GM21825 (cell line): Measurements from ENCODE around the gene SVIP.
A peak's percentile ranks its signal among the peaks of the same experiment; 100 is the strongest.

Experiments used
- ATAC-seq: cut with Tn5 transposase; IDR thresholded peaks from one replicate; pipeline ENCODE4 v1.9.1; 2021; ENCODE audit warnings: mild to moderate bottlenecking, moderate library complexity; ENCODE audit not compliant: unreplicated experiment

SVIP gene

GRCh38 chr11:22829231-22830081, at the start of gene SVIP:
SVIP (minus strand) TSS chr11:22829801; CDS start chr11:22829748, 53 bp downstream.
- ATAC-seq = peak; percentile 96

- ATAC-seq = no peak
Observed at GRCh38 chr11:22878604-22879003, 49.0 kb upstream of the SVIP start.

- ATAC-seq = no peak
Observed at GRCh38 chr11:22878039-22878438, 48.4 kb upstream of the SVIP start.

- peak; percentile 97 for ATAC-seq
Observed at GRCh38 chr11:22875869-22876473, 46.4 kb upstream of the SVIP start.

DNA sequence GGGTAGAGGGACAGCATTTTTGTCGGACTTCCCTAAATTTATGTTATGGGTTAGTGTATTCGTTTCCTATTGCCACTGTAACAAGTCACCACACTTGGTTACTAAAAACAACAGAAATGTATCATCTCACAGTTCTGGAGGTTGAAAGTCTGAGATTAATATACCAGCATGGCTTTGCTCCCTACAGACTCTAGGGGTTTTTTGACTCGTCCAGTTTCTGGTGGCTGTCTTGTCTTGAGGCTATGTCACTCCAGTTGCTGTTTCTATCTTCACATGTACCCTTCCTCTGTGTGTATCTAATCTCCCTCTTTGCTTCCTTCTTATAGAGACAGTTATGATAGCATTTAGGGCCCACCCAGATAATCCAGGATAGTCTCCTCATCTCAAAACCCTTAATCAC, 39.7 kb upstream of the SVIP start:
- no peak for ATAC-seq

- ATAC-seq = no peak
Observed at GRCh38 chr11:22860241-22860640, 30.6 kb upstream of the SVIP start, which contains the start of gene CCDC179. CCDC179 (minus strand) TSS chr11:22860474; CDS start chr11:22860421, 53 bp downstream.

DNA sequence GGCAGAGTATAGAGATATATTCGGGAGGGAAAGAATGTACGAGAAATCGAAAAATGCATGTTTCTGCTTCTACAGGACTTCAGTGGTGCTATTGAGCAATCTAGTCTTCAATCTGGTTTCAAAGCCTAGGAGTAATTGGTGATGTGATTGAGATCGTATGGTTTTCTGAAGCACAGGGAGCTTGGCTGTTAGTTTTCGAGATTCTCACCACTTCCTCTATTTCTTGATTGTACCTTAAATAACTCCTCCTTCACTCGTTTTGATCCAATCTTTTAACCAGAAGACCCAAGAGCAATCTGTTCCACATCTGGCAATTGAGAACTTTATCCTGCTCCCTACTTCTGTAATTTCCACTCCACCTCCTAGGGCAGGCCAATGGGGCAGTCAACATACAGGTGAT, 30.2 kb upstream of the SVIP start:
- ATAC-seq = no peak

GRCh38 chr11:22851477-22851876, 21.9 kb upstream of the SVIP start:
- no peak for ATAC-seq

DNA sequence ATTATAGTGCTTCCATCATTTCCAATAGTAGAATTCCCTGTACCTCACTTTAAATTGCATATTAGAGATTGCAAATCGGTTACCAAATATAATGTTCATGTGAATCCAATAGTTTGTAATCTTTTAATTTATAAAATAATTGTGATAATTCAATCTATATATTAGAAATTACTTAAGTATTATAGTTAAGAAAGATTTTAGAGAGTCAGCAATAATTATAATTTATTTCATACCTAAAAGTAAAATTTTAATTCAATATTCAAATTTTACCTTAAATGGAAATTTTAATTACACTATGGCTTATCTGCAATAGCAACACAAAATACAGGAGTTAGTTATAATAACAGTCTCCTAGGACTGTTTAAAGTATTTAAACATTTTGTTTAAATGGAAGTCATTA, 17.1 kb upstream of the SVIP start:
- ATAC-seq = no peak

DNA sequence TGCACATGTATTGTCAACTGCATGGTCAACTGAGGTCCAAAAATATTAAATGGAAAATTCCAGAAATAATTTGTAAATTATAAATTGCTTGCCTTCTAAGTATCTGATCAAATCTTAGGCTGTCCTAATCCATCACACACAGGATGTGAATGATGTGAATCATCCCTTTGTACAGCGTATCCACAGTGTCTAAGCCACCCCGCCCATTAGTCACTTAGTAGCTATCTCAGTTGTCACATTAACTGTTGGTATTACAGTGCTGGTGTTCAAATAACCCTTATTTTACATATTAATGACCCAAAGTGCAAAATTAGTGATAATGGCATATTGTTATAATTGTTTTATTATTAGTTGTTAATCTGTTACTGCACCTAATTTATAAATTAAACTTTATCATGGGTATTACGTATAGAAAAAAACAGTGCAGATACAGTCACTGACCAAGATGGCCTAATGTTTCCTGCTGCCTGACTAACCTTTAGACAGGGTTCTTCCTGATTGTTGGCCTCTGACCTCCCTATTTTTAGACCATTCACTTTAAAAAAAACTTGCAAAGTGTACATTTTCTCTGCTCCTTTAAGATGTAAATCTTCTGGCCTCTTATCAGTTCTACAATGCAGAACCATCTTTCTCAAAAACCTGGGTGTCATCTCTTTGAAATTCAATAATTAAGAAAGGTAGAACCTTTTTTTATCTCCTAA, 2.9 kb upstream of the SVIP start:
- no peak for ATAC-seq

- ATAC-seq = no peak
Observed at GRCh38 chr11:22830082-22830414, 447 bp upstream of the SVIP start.

GRCh38 chr11:22828373-22828772, 1.2 kb downstream of the SVIP start:
- ATAC-seq = no peak

DNA sequence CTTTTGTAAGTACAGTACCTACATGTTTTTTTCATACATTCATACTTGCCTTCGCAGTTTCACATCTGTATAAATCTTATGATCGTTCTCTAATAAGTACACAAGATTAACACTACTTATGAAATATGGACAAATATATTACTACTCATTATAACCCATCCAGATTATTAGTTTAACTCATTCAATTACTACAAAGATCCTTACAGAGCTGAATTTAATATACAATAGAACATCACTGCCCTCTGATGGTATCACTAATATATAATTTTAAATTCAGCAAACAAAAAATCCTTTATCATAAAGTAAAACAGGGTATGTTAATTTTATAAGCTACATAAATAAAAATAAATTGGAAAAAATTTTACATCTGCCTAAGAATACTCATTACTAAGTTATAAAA, 7.4 kb downstream of the SVIP start:
- no peak for ATAC-seq

DNA sequence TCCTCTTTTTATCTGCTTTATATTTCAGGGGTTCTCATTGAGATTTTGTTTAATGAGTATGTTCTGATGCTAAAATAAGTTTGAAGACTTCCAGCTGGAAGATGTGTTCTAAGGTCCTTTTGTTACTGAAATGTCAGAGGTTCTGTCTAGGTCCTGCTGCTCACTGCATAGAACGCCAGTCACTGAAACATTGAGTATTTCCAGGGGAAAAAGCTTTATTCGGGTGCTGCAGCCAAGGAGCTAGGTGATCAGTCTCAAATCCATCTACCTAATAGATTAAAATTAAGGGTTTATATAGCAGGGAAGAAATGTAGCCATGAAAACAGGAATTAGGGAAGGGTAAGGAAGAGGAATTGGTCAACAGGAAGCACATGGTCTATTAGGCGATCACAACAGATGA, 19.7 kb downstream of the SVIP start:
- no peak for ATAC-seq

DNA sequence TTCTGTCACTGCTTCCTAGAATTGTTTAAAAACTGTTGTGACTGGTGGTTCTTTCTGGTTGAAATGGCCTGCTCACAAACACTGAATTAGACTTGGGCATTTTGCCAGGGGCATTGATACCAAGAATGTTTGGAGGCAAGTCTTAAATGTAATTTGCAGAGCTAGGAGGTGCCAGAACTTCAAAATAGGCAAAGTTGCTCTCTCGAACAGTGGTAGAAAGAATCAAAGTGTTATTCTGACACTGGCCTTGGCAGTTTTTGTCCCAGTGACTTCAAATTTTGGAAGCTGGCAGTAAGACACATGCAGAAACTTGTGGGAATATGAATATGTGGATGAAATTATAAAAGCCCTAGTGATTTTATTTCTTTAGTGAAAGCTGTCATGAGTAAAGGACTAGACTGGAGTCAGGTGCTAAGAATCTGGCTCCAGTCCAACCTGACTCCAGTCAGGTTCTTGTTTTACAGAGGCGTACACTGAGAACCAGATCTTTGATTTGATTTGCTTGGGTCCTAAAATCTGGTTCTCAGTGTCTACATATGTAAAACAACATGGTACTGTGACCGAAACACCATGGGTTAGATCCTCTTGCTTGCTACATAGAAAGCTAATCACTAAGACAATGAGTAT, 20.9 kb downstream of the SVIP start:
- ATAC-seq = peak; percentile 40

GRCh38 chr11:22807855-22808570, 21.6 kb downstream of the SVIP start:
- peak; percentile 93 for ATAC-seq

GRCh38 chr11:22807391-22807790, 22.2 kb downstream of the SVIP start:
- ATAC-seq = no peak

GRCh38 chr11:22802861-22803260, 26.7 kb downstream of the SVIP start:
- no peak for ATAC-seq

- ATAC-seq = no peak
Observed at GRCh38 chr11:22800482-22800881, 29.1 kb downstream of the SVIP start.

- ATAC-seq = no peak
Observed at GRCh38 chr11:22798901-22799300, 30.7 kb downstream of the SVIP start.

DNA sequence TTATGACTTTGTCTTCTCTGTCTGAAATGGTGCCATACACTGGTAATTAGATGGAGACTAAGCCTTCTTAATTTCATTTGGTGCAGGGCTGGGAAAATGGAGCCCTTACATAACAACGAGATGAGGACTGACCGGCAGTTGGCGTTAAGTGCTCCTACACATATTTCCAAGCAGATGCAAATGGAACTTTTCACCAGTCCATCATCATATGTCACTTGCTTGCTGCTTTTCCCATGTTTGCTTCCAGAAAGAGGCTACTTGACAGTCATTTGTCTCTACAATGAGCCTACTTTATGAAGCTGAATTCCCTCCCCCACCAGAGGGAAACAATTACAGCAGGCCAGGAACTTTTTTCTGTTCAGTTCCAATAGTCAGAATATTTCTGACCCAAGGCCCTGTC, 32.6 kb downstream of the SVIP start:
- ATAC-seq = no peak
